H1 (cell line): Measurements from ENCODE around the gene AEBP1.

Experiments
- CTCF ChIP-seq, 3 experiments: IDR thresholded peaks; 1 replicate in 2 of 3; 2 replicates in 1 of 3; pipeline versions ENCODE4 v1.5.1 to v1.6.1; 2011; ENCODE audit warnings: low read length in 3 of 3, mild to moderate bottlenecking in 3 of 3, inconsistent platforms in 2 of 3, low read depth in 1 of 3, moderate library complexity in 1 of 3; ENCODE audit not compliant: insufficient read depth in 1 of 3; ENCODE audit errors: control extremely low read depth in 1 of 3
- EZH2 ChIP-seq: fragments of 200-600 bp; sonication (generic); IDR thresholded peaks from 2 replicates; pipeline ENCODE4 v1.7.1; 2012; ENCODE audit warnings: low read depth, mild to moderate bottlenecking, moderate library complexity, low read length, inconsistent platforms; ENCODE audit not compliant: severe bottlenecking
- GABPA ChIP-seq: IDR thresholded peaks from 2 replicates; pipeline ENCODE4 v1.6.1; 2011; ENCODE audit warnings: mild to moderate bottlenecking, low read length, moderate library complexity, borderline replicate concordance; ENCODE audit not compliant: insufficient read depth
- NRF1 ChIP-seq: IDR thresholded peaks from 2 replicates; pipeline ENCODE4 v1.6.1; 2011; ENCODE audit warnings: mild to moderate bottlenecking, low read depth, low read length, improper control_type of control experiment
- POLR2A ChIP-seq, 2 experiments: IDR thresholded peaks; 1 replicate in 1 of 2; 2 replicates in 1 of 2; pipeline ENCODE4 v1.6.1; 2011; ENCODE audit warnings: low read depth in 2 of 2, low read length in 2 of 2, mild to moderate bottlenecking in 2 of 2; ENCODE audit errors: control extremely low read depth in 1 of 2
- SIX5 ChIP-seq: IDR thresholded peaks from 2 replicates; pipeline ENCODE4 v1.6.1; 2011; ENCODE audit warnings: mild to moderate bottlenecking, low read depth, low read length
- TEAD4 ChIP-seq: IDR thresholded peaks from 2 replicates; pipeline ENCODE4 v1.6.1; 2012; ENCODE audit warnings: low read depth, low read length, inconsistent platforms, mixed read lengths
- YY1 ChIP-seq: IDR thresholded peaks from 2 replicates; pipeline ENCODE4 v1.6.1; 2011; ENCODE audit warnings: low read depth, mild to moderate bottlenecking, low read length
- TF ChIP-seq, protein P1 (sequence below): IDR thresholded peaks from 2 replicates; pipeline ENCODE4 v1.6.1; 2012; ENCODE audit warnings: low read length, inconsistent platforms

GRCh38 chr7:44084701-44085100, 19.4 kb upstream of the AEBP1 start:
- no peak for TF ChIP-seq NRF1
- no peak for TF ChIP-seq CTCF (IDR thresholded peaks at IDR 0.05; ENCODE audit: control extremely low read depth in 1 of 3, insufficient read depth in 1 of 3, low read depth in 1 of 3, low read length in 3 of 3)
- no peak for TF ChIP-seq POLR2A (IDR thresholded peaks at IDR 0.05; ENCODE audit: control extremely low read depth in 1 of 2, low read depth in 2 of 2, low read length in 2 of 2)
- no peak for TF ChIP-seq TEAD4
- TF ChIP-seq, protein P1, sequence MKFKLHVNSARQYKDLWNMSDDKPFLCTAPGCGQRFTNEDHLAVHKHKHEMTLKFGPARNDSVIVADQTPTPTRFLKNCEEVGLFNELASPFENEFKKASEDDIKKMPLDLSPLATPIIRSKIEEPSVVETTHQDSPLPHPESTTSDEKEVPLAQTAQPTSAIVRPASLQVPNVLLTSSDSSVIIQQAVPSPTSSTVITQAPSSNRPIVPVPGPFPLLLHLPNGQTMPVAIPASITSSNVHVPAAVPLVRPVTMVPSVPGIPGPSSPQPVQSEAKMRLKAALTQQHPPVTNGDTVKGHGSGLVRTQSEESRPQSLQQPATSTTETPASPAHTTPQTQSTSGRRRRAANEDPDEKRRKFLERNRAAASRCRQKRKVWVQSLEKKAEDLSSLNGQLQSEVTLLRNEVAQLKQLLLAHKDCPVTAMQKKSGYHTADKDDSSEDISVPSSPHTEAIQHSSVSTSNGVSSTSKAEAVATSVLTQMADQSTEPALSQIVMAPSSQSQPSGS = no peak
- no peak for TF ChIP-seq EZH2
- no peak for TF ChIP-seq YY1
- no peak for TF ChIP-seq SIX5
- no peak for TF ChIP-seq GABPA
